ENCODE results near the gene KCNMB1.

The KCNMB1 gene, protein sequence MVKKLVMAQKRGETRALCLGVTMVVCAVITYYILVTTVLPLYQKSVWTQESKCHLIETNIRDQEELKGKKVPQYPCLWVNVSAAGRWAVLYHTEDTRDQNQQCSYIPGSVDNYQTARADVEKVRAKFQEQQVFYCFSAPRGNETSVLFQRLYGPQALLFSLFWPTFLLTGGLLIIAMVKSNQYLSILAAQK

DNA sequence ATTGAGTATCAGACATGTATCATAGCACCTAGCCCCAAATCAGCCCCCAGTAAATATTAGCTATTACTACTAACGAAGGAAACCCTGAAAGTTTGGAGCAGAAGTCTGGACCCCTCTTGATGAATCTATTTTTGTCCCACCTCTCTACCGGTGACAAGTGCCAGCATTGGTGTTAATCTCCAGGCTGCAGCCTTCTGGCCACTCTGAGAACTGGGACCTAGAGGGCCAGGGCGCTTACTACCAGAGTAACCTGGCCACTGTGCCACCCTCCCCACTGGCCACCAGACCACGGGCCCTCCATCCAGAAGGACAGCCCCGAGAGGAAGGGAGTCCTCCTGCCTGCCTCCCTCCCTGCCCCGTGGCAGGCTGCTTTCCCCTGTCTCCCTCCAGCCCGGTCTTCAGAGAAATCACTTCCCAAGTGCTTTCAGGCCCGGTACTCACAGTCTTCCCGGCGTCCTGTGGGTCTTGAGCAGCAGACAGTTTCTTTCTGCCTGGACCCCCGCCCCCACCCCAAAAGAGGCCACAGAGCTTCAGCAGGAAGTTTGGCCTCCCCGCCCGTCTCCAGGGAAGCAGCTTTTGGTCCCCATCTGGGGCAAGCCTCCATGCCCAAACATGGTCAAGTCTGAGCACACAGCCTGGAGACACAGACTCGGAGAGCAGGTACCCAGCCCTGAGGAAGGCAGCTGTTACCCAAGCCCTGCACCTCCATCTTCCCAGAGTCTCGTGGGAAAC is at the start of gene KCNMB1:
Gene KCNMB1 (minus strand): TSS at position 550 of the 732 bp plus-strand sequence. CDS start 3,920 bp downstream, outside the sequence.
- no peak for DNase-seq

DNA sequence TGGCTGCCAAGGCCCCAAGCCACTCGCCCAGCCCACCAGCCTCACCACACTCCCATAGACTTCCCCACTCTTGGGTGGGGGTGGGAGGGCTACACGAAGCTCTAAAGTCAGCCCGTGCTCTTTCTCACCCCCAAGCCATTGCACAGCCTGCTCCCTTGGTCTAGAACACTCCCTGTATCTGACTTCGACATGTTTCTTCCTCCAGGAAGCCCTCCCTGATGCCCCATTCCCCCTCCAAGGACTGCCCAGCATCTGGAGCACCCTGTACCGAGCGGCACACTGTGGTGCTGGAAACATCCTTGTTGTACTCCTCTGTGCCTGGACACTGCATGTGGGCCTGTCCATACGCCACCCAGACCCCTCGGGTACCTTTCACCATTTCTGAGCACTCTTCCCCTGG is 49.4 kb upstream of the KCNMB1 start:
- DNase-seq = no peak

DNA sequence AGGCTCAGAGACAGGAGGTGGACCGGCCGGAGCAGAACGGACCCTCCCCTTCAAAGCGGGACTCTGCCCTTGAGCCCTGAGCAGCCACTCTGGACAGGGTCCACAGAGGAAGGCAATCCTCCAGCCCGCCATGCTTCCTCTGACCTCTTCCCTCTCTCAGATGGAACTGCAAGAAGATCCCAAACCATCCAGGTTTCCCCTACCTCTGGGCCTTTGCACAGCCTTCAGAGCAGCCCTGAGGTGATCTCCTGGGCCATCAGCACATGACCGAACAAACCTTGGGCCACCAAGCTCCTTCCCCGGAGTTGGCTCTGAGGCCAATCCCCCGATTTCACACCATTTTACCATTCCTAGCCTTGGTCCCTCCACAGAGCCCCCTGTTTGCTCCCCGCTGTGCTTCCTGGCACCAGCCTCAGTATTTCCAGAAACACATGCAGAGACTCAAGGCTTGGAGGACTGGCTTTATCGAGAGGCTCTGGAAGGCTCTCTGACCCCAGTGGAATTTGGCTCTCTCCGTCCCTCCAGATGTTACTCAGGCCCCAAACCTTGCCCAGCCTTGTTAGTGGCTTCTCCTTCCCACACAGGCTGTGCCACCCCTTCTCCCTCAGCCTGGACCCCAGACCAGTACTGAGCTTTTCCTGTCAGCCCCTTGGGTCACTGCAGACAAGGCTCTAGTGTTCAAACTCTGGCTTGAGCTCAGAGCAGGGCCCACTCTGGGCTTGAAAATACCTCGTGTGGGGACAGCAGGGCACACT is 48.6 kb upstream of the KCNMB1 start:
- DNase-seq = no peak

DNA sequence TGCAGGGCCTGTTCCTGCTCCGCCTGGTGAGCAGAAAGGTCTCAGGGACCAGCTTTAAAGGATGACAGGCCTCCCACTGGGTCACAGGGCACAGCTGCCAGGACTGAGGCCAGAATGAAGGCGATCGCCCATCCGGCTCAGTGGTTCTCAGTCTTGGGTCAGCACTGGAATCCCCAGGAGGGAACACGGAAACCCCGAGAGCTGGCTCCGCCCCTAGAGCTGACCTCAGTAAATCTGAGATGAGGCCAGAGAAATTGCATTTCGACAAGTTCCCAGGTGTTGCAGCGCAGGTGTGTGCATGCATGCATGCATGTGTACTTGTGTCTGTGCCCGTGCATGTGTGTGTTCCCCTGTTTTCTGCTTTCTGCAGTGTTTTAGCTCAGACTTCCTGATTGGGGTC is 47.2 kb upstream of the KCNMB1 start:
- DNase-seq = no peak

DNA sequence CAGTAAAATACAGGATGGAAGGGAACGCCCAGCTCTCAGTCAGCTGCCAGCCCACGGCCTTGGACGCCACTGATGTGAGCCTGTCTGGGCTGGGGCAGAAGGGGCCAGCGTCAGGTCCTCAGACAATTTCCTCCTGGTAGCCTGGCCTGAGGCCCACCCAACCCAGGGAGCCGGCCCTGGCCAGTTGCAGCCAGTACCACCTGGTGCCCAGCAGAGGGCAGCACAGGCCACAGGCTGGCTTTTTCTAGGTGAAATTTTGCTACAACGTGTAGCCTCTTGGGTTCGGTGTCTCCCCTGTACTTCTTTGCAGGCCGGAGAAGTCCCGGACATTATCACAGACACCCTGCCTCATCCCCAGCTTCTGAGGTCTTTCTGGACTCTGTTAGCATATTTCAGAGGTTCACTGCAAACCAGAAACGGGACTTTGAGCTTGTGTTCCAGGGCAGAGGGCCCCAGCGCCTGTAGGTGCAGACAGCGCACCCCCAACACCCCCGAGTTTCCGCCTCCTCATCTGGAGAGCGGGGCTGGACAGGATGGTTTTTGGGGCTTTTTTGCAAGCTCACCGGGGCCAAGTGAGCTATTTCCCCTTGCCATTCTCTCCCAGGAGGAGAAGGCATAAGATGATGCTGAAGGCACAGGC is 45.9 kb upstream of the KCNMB1 start:
- DNase-seq = peak; percentile 70

DNA sequence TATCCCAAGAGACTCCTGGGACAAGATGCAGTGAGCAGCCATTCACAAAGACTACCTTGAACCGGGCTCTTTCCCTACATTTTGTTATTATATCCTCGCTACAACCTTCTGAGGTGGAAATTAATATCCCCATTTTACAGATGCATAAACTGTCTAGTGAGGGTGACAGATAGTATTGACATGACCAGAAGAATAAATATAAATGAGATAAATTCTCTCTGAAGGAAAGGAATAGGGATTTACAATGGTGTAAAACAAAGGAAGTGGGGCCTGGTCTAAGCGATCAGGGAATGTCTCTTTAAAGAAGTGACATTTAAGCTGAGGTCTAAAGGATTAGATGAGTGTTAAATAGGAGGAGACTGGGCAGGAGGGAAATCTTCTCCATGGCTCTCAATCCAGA is 43.5 kb upstream of the KCNMB1 start:
- DNase-seq = no peak

DNA sequence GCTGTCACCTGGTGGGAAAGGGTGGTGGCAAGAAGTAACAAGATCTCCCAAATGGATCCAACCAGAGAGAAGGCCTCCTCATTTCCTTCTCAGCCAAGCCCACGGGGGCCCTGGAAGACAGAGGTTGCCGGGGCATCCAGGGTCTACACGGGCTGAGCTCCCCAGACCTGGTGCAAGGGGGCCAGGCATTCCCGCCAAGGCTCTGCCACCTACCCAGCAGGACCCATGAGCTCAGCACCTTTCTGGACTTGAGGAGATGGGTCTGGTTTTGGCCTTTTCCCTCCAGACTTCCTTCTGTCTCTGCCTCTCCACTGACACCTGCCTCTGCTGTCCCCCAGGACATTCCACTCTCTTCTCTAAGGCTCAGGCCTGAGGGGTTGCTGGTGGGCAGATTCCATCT is 42.4 kb upstream of the KCNMB1 start:
- no peak for DNase-seq

DNA sequence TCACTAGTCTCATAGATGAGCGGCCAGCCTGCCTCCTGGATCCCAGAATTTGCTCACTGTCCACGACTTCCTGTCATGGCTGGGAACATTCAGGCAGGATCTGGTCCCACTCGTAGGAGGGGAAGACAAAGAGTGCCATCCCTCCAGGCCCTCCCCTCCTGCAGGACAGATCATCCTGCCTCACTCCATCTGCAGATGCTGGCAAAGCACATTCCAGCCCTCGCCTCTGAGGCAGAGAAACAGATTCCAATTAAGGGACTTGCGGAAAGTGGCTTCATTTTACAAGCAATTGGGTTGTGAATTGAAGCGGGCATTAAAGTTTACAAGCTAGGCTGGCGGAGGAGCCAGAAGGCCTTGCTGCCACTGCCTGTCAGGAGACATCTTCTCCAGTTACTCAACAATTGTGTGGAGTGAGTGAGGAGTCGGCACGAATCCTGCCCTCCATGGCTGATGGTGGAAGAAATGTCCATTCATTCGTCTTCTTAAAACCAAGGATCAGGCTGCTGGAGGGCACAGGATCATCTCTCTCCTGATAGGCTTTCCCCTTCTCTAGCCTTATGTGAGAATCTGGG is 41.8 kb upstream of the KCNMB1 start:
- no peak for DNase-seq

DNA sequence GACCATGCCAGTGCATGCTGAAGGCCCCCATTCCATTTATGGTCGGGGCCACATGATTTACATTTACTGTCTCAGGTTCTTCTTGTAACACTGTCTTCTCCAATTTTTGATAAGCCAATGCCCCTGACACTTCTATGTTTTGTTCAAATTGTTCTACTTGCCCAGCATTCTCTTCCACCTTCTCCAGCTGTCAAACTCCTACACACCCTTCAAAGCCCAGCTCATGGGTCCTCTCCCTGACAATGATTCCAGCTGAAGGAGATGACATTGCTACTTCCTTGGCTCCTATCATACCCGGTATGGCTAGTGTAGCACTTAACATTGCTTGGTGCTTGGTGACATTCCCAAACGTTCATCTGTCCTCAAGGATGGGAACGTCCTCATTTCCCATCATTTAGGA is 41.1 kb upstream of the KCNMB1 start:
- no peak for DNase-seq

DNA sequence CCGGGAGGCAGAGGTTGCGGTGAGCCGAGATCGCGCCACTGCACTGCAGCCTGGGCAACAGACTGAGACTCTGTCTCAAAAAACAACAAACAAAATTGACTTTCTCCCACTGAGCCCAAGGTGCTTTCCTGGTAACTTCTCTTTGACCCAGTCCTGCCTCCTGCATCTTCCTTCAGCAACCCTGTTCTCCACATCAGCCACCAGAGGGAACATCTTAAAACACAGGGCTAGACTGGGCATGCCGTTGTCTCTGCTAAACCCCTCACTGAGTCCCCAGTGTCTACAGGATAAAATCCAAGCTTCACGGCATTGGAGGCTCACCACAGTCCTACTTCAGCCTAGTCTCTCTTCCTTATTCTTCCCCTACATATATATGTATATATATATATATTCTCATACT is 39.8 kb upstream of the KCNMB1 start:
- DNase-seq = no peak

DNA sequence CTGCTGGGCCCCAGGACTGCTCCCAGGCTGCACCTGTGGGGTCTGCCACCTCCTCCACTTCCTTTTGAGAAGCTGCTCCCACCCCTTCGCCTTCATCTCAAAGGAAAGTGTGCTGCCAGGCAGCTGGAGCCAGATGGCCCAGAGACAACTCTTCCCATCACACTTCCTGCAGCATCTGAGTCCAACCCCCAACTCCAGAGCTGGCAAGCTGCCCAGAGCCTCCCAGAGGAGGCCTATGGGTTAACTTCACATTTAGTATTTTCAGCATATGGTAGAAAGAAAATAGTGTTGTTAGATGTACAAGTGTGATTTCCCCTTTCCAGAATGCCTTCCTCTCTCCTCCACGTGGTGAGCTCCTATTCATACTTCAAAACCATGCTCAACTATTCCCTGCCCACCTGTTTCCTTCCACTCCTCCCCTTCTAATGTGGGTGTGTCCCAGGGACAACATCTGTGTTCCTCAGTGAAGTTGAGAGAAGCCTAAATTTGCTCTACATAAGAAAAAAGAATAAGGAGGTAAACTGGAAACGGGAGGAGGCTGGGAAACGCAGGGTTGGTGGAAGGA is 38.6 kb upstream of the KCNMB1 start:
- no peak for DNase-seq

DNA sequence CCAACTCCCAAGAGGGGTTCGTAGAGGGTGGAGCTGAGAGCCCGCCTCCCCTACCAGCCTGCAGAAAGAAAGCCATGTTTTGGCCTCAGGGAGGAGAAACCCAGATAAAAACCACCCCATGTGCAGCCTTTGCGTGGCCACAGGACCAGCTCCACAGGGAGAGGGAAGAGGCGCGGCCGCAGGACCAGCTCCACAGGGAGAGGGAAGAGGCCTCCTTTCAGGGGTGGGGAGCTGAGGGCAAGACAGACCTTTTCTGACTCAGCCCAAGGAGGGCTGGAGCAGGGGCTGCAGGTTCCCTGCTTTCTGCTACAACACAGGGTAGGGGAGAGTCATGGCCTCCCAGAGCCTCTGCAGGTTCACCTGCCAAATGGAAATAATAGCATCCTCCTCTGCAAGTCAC is 37.6 kb upstream of the KCNMB1 start:
- DNase-seq = no peak

DNA sequence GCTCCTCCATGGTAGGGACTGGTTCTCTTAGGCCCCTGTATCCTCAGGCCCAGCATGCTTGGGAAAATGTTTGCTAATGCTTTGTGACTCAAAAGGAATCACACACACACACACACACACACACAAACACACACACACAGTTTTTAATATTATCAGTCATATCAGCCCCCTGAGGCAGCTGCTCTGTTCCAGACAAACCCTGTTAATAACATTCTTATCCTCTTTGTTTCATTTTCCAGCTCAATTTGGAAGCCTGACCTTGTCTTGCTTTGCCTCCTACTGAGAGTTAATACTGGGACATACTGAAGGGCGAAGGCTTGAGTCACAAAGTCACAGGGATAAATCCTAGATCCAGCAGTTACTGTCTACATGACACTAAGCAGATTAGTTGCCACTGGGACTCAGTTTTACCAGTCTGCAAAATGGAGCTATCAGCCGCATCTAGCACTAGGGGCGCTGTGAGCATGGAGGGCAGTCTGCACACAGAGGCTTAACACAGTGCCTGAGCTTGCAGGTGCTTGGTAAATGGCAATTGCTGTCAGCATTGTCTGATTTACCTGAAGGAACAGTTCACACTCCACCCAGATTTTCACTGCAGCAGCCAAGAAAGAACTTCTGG is 37.1 kb upstream of the KCNMB1 start:
- DNase-seq = no peak

DNA sequence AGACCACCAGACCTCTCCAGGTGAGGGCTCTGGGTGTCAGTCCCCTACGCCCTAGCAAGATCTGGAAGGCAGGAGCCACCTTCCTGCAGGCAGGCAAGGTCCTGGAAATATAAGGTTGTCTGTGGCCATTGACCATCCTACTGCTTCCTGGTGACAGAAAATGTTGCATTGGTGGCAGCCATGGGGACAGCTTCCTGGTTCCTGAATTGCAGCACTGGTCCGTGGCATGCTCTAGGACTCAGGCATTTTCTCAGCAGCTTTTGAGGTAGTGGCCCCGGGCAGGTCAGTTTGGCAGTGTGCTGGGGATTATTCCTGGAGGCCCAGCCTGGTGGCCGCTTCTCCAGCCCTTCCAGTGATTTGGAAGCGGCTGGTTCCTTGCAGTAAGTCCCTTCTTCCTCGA is 36.6 kb upstream of the KCNMB1 start:
- DNase-seq = no peak

DNA sequence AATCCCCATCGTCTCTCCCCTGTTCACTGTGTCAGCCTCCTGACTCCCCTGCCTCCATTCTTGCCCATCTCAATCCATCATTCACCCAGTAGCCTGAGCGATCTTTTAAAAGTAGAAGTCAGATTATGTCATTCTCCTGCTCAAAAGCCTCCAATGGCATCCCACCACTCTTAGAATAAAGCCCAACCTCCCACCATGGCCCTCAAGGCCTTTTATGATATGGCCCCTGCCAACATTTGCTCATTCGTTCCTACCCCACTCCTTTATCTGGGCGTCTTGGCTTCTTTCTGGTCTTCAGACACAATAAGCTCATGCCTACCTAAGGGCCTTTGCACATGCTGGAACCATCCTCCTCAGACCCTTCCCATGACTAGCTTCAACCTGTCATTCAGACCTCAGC is 35.5 kb upstream of the KCNMB1 start:
- DNase-seq = no peak

DNA sequence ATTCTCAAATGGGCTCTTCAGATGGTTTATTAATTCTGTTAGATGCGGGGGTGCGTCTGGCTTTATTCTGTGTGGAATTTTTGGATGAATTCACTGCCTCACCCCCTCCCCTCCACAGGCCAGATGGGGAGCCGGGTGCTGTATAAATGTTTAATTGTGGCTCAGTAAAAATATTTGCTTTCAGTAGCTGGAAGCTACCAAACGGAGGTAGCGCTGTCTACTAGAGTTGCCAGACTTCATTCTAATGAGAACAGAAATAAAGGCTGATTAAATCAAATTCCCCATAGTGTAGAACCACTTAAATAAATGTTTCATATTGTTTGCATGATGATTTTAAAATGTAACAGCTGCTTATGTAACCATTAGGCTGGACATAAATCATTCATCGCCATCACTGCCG is 34.5 kb upstream of the KCNMB1 start:
- DNase-seq = no peak

DNA sequence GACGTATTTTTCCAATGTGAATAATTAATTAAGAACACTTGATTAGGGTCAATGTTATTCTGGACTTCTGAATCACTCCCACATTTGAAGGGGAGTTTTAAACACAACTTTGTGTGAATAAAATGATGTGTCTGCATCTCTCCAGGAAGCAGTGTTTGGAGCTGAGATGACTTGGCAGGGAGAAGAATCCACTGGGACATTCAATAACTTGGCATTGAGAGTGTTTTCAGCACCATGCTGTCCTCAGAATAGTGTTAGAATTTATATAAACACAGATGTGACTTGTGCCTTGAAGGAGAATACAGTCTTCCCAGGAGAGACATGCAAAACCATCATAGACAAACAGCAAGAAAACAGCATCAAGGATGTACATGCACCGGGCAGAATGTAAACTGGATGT is 32.7 kb upstream of the KCNMB1 start:
- no peak for DNase-seq

DNA sequence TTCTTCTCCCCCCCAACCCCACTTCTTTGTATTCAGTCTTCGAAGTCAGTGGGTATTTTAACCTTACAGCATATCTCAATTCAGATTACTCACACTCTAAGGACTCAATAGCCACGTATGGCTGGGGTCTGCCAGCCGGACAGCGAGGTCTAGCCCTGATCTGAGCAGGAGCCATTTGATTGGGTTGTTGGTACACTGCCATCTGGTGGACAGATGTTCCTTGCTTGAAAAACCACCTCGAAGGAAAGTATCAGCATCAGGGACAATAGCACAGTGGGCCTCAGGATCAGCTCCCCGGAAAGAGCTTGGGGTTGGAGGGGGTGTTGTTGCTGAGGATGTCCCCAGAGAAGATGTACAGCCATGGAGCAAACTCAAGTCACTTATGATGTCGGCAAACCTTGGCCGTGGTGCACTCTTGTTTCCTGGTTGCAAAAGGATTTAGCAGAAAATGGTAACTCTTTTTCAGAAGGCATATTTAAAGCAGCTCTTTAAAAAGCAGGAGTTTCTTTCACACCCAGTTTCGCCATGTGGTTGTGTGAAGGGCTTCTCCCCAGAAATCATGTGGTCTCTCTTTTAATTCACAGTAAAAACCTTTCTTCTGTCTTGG is 31.7 kb upstream of the KCNMB1 start:
- DNase-seq = peak; percentile 77

DNA sequence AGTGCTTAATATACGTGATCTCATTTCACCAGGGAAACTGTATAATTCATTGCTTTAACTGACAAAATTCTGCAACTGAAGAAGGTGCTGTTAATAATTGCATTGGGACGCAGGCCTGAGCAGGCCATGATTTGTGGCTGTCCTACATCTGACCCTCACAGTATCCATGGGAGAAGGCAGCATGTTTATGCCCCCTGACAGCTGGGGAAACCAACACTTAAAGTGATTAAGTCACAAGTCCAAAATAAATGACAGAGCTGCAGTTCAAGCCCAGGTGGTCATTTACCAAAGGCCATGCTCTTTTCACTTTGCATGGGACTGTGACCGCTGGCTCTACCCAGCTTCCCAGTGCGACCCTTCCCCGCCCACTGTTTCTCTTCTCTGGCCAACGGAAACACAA is 30.5 kb upstream of the KCNMB1 start:
- no peak for DNase-seq

DNA sequence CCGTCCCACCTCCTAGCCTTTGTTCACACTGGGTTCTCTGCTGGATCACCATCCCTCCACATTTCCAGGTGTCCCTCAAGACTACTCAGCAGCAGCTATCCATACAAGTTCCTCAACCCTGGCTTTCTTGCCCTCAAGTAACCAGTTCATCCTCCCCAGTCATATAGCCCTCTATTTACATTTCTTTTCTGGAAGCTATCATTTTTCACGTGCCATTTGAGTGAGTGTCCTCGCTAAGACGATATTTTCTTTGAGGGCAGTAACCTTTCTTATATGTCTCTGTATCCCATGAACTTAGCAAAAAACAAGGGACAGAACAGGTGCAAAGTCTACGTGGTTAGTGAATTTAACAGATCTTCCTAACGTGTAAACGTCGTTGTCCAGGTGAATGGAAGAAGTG is 29.6 kb upstream of the KCNMB1 start:
- DNase-seq = no peak

DNA sequence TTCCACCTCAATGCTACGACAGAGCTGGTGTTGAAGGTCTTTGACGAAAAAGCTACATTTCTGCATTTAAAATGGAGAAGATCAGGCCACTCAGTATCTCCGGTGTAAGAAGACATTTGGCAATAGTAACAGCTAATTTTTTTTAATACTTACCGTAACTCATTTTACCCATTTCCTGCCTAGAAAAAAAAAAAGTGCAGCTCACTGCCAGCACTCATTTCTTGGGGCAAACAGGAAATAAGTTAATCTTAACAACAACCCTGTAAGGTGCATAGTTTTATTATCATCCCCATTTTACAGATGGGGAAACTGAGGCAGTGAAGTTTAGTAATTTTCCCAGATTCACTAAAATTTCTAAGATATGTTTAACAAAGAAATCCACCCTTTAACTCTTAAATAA is 27.4 kb upstream of the KCNMB1 start:
- DNase-seq = no peak

DNA sequence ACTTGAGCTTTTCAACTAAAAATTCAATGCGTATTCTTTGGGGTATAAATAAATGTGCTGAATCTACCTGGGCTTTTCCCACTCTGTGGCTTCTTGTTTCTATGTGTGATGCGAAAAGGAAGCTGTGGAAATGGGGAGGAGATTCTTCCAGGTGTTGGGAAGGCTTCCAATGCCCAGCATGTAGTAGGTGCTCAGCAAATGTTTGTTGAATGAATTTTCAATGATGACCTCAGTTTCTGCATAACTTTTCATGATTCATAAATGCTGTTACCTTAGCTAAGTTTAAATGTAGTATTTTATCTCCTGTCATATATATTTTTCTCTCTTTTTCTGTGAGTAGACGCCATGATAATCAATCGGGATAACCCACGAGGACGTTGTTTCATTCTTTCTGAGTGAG is 25.6 kb upstream of the KCNMB1 start:
- no peak for DNase-seq

All from midbrain (tissue), 1 donor.